HAP-1 (cell line): ENCODE results near the gene JAKMIP2.

Source experiments
- DNase-seq, 2 experiments: peaks; one replicate each; pipeline ENCODE4 v3.0.0-alpha.2; 2016 to 2020; ENCODE audit warnings: low spot score in 2 of 2
- H3K27me3 ChIP-seq: fragments of 250-450 bp; sonication (Bioruptor Pico); 2 replicates; pipeline ENCODE4 v1.5.1; 2020; ENCODE audit warnings: low read depth, mild to moderate bottlenecking, moderate library complexity
- H3K36me3 ChIP-seq: fragments of 250-450 bp; sonication (Bioruptor Pico); replicated peaks from 2 replicates; pipeline ENCODE4 v1.5.1; 2020; ENCODE audit warnings: mild to moderate bottlenecking
- H3K4me1 ChIP-seq: fragments of 250-450 bp; sonication (Bioruptor Pico); 2 replicates; pipeline ENCODE4 v1.5.1; 2020; ENCODE audit warnings: mild to moderate bottlenecking
- H3K4me3 ChIP-seq: fragments of 250-450 bp; sonication (Bioruptor Pico); 2 replicates; pipeline ENCODE4 v1.5.1; 2020; ENCODE audit warnings: mild to moderate bottlenecking, moderate library complexity
- H3K9me3 ChIP-seq: fragments of 250-450 bp; sonication (Bioruptor Pico); 2 replicates; pipeline ENCODE4 v1.5.1; 2020; ENCODE audit warnings: mild to moderate bottlenecking, moderate library complexity
- in situ Hi-C: fragments of 300-500 bp; cut with MboI; formaldehyde crosslinking; loops from 3 replicates; pipeline ENCODE4 v1.14.3; 2020; ENCODE audit warnings: low sequenced_read_pairs, inconsistent platforms, mixed read lengths

JAKMIP2 gene

GRCh38 chr5:147776989-147777388 is 5.5 kb downstream of the JAKMIP2 start:
- Histone ChIP-seq H3K4me3 (no peak overlapping the region), H3K36me3 (no peaks in the 10 kb centered on the region)
- no peak for DNase-seq

GRCh38 chr5:147773587-147773986 is 8.9 kb downstream of the JAKMIP2 start:
- in situ Hi-C loops: no loop called here

More at GRCh38 chr5:147776989-147777388, 5.5 kb downstream of the JAKMIP2 start:
- Histone ChIP-seq H3K27me3 (0 out of 2 replicates have a peak, but pooled peaks cover 3% of the 10 kb centered on the region), H3K9me3 (no peaks in the 10 kb centered on the region), H3K4me1 (no peaks in the 10 kb centered on the region)
- in situ Hi-C loops: no loop called here

GRCh38 chr5:147773139-147773538 is 9.4 kb downstream of the JAKMIP2 start:
- Histone ChIP-seq H3K36me3 (no peaks in the 10 kb centered on the region), H3K9me3 (no peaks in the 10 kb centered on the region), H3K4me3 (no peak overlapping the region), H3K27me3 (0 out of 2 replicates have a peak, but pooled peaks cover 5% of the 10 kb centered on the region), H3K4me1 (no peaks in the 10 kb centered on the region)
- in situ Hi-C loops: no loop called here
- DNase-seq: no peak

More at GRCh38 chr5:147773587-147773986, 8.9 kb downstream of the JAKMIP2 start:
- DNase-seq: no peak
- Histone ChIP-seq H3K4me3 (no peak overlapping the region), H3K36me3 (no peaks in the 10 kb centered on the region), H3K27me3 (0 out of 2 replicates have a peak, but pooled peaks cover 5% of the 10 kb centered on the region), H3K9me3 (no peaks in the 10 kb centered on the region), H3K4me1 (no peaks in the 10 kb centered on the region)

GRCh38 chr5:147767048-147767447 is 15.5 kb downstream of the JAKMIP2 start:
- Histone ChIP-seq H3K4me3 (no peak overlapping the region), H3K9me3 (no peaks in the 10 kb centered on the region), H3K27me3 (0 out of 2 replicates have a peak, but pooled peaks cover 5% of the 10 kb centered on the region), H3K4me1 (no peaks in the 10 kb centered on the region), H3K36me3 (no peaks in the 10 kb centered on the region)
- DNase-seq: no peak
- in situ Hi-C loops: no loop called here

- no peaks in the 10 kb centered on the region for H3K9me3 ChIP-seq
- in situ Hi-C loops: no loop called here
- DNase-seq: no peak
- no peaks in the 10 kb centered on the region for H3K27me3 ChIP-seq
- H3K4me1 ChIP-seq: no peaks in the 10 kb centered on the region
- no peak overlapping the region for H3K4me3 ChIP-seq
- H3K36me3 ChIP-seq: no peaks in the 10 kb centered on the region
These were observed 18.6 kb downstream of the JAKMIP2 start for GRCh38 chr5:147763791-147764525.

- H3K27me3 ChIP-seq: no peaks in the 10 kb centered on the region
- no peaks in the 10 kb centered on the region for H3K9me3 ChIP-seq
- no peak overlapping the region for H3K4me3 ChIP-seq
- H3K4me1 ChIP-seq: no peaks in the 10 kb centered on the region
- in situ Hi-C loops: no loop called here
- H3K36me3 ChIP-seq: no peaks in the 10 kb centered on the region
- DNase-seq: no peak
These were observed 22.2 kb downstream of the JAKMIP2 start for GRCh38 chr5:147760086-147760875.

- Histone ChIP-seq H3K4me3 (no peak overlapping the region), H3K4me1 (no peaks in the 10 kb centered on the region), H3K9me3 (no peaks in the 10 kb centered on the region), H3K27me3 (no peaks in the 10 kb centered on the region), H3K36me3 (no peaks in the 10 kb centered on the region)
- no peak for DNase-seq
- in situ Hi-C loops: no loop called here
These were observed 23.1 kb downstream of the JAKMIP2 start for GRCh38 chr5:147759441-147759840.

- no peak for DNase-seq
- in situ Hi-C loops: no loop called here
These were observed 26.0 kb downstream of the JAKMIP2 start for GRCh38 chr5:147756566-147756965.

GRCh38 chr5:147754372-147755122 is 28.0 kb downstream of the JAKMIP2 start:
- H3K27me3 ChIP-seq: no peaks in the 10 kb centered on the region
- H3K4me3 ChIP-seq: no peak overlapping the region
- no peak for DNase-seq
- H3K36me3 ChIP-seq: no peaks in the 10 kb centered on the region
- no peaks in the 10 kb centered on the region for H3K9me3 ChIP-seq
- in situ Hi-C loops: no loop called here
- no peaks in the 10 kb centered on the region for H3K4me1 ChIP-seq

More at GRCh38 chr5:147756566-147756965, 26.0 kb downstream of the JAKMIP2 start:
- H3K36me3 ChIP-seq: no peaks in the 10 kb centered on the region
- no peaks in the 10 kb centered on the region for H3K9me3 ChIP-seq
- no peak overlapping the region for H3K4me3 ChIP-seq
- no peaks in the 10 kb centered on the region for H3K27me3 ChIP-seq
- no peaks in the 10 kb centered on the region for H3K4me1 ChIP-seq

- no peak for DNase-seq
- no peaks in the 10 kb centered on the region for H3K4me1 ChIP-seq
- no peaks in the 10 kb centered on the region for H3K36me3 ChIP-seq
- no peaks in the 10 kb centered on the region for H3K9me3 ChIP-seq
- H3K4me3 ChIP-seq: no peak overlapping the region
- H3K27me3 ChIP-seq: no peaks in the 10 kb centered on the region
- in situ Hi-C loops: no loop called here
These were observed 28.8 kb downstream of the JAKMIP2 start for GRCh38 chr5:147753765-147754164.

- DNase-seq: no peak
- Histone ChIP-seq H3K9me3 (no peaks in the 10 kb centered on the region), H3K36me3 (no peaks in the 10 kb centered on the region), H3K27me3 (no peaks in the 10 kb centered on the region), H3K4me1 (no peaks in the 10 kb centered on the region), H3K4me3 (no peak overlapping the region)
- in situ Hi-C loops: no loop called here
These were observed 29.8 kb downstream of the JAKMIP2 start for GRCh38 chr5:147752666-147753290.

- no peaks in the 10 kb centered on the region for H3K27me3 ChIP-seq
- no peak overlapping the region for H3K4me3 ChIP-seq
- H3K4me1 ChIP-seq: no peaks in the 10 kb centered on the region
- in situ Hi-C loops: no loop called here
- DNase-seq: no peak
- no peaks in the 10 kb centered on the region for H3K9me3 ChIP-seq
- no peaks in the 10 kb centered on the region for H3K36me3 ChIP-seq
These were observed 30.5 kb downstream of the JAKMIP2 start for GRCh38 chr5:147752033-147752432.

- DNase-seq: no peak
- in situ Hi-C loops: no loop called here
- H3K4me1 ChIP-seq: no peaks in the 10 kb centered on the region
- H3K36me3 ChIP-seq: no peaks in the 10 kb centered on the region
- no peak overlapping the region for H3K4me3 ChIP-seq
- H3K9me3 ChIP-seq: no peaks in the 10 kb centered on the region
- no peaks in the 10 kb centered on the region for H3K27me3 ChIP-seq
These were observed 31.2 kb downstream of the JAKMIP2 start for GRCh38 chr5:147751156-147751830.
